Endothelial cell of umbilical vein (primary cell): ENCODE results near the gene RELL2. TPM values are rescaled to one million over a fixed set of nuclear protein-coding genes. Genes with fewer than 3 reads are reported as not detected.

Experiments
- BruUV-seq: library from RNA; stranded (reverse); fragments of 400-500 nt; replicated peaks from 2 replicates; lab custom pipeline; 2021; lab: Mats Ljungman, UMichigan
- CTCF ChIA-PET: fragments of 300-600, 350-600 bp; sonication (Branson Sonifier 250); formaldehyde crosslinking; loops from one replicate; lab custom pipeline; 2021; ENCODE audit warnings: antibody characterized with exemption, inconsistent platforms; lab: Charles Lee
- POLR2A ChIA-PET: fragments of 300-600, 350-600 bp; sonication (Branson Sonifier 250); formaldehyde crosslinking; loops from one replicate; lab custom pipeline; 2021; ENCODE audit warnings: antibody characterized with exemption, inconsistent platforms; lab: Charles Lee
- DNase-seq: peaks from one replicate; pipeline ENCODE4 v3.0.0-alpha.2; 2011; ENCODE audit warnings: low read depth, low spot score
- FAIRE-seq: peaks from 2 replicates; lab custom pipeline; 2011; peaks lifted over from hg19 to GRCh38; lab: Jason Lieb, UNC
- H2AFZ ChIP-seq: 2 replicates; pipeline ENCODE4 v1.6.0; 2012; ENCODE audit warnings: low read depth, low read length, control low read depth, inconsistent platforms
- H3K27ac ChIP-seq: 2 replicates; pipeline ENCODE4 v1.5.1; 2011; ENCODE audit warnings: low read depth, mild to moderate bottlenecking, control low read depth, low read length, moderate library complexity; ENCODE audit not compliant: insufficient read depth
- H3K27me3 ChIP-seq, 2 experiments: 2 replicates each; pipeline versions ENCODE4 v1.6.0 to v1.6.1; 2011; ENCODE audit warnings: low read length in 2 of 2, mixed read lengths in 1 of 2; ENCODE audit not compliant: control insufficient read depth in 2 of 2, insufficient read depth in 2 of 2
- H3K36me3 ChIP-seq, 2 experiments: 2 replicates in 1 of 2; 3 replicates in 1 of 2; pipeline ENCODE4 v1.5.1; 2011; ENCODE audit warnings: low read length in 2 of 2, mild to moderate bottlenecking in 1 of 2, moderate library complexity in 1 of 2; ENCODE audit not compliant: control insufficient read depth in 2 of 2, insufficient read depth in 2 of 2; ENCODE audit errors: extremely low read depth in 1 of 2
- H3K4me1 ChIP-seq: 3 replicates; pipeline ENCODE4 v1.5.1; 2011; ENCODE audit warnings: mild to moderate bottlenecking, low read length; ENCODE audit not compliant: control insufficient read depth, insufficient read depth; ENCODE audit errors: extremely low read depth
- H3K4me2 ChIP-seq: 2 replicates; pipeline ENCODE4 v1.6.1; 2011; ENCODE audit warnings: low read length, control low read depth, mixed read lengths; ENCODE audit not compliant: insufficient read depth
- H3K4me3 ChIP-seq, 3 experiments: fragments of 200-600 bp in 1 of 3; sonication (generic), shearing (Covaris generic) in 1 of 3; replicated peaks in 1 of 3; 2 replicates each; pipeline ENCODE4 v1.5.1; 2011 to 2016; ENCODE audit warnings: control low read depth in 3 of 3, low read length in 3 of 3, mild to moderate bottlenecking in 2 of 3, inconsistent platforms in 1 of 3, low read depth in 1 of 3, moderate library complexity in 1 of 3; ENCODE audit not compliant: insufficient read depth in 1 of 3
- H3K79me2 ChIP-seq: 2 replicates; pipeline ENCODE4 v1.6.0; 2012; ENCODE audit warnings: low read length, inconsistent platforms; ENCODE audit not compliant: control insufficient read depth, insufficient read depth
- H3K9ac ChIP-seq: replicated peaks from 2 replicates; pipeline ENCODE3; 2011; ENCODE audit warnings: low read length, control low read depth; ENCODE audit not compliant: insufficient read depth; ENCODE audit errors: extremely low read depth
- H3K9me1 ChIP-seq: replicated peaks from 3 replicates; pipeline ENCODE4 v1.6.0; 2011; ENCODE audit warnings: mild to moderate bottlenecking, low read length; ENCODE audit not compliant: control insufficient read depth, insufficient read depth; ENCODE audit errors: extremely low read depth
- H3K9me3 ChIP-seq: replicated peaks from 2 replicates; pipeline ENCODE4 v1.5.1; 2012; ENCODE audit warnings: low read length, inconsistent platforms; ENCODE audit not compliant: control insufficient read depth, insufficient read depth
- H4K20me1 ChIP-seq: replicated peaks from 2 replicates; pipeline ENCODE3; 2011; ENCODE audit warnings: mild to moderate bottlenecking, low read length; ENCODE audit not compliant: control insufficient read depth, insufficient read depth; ENCODE audit errors: extremely low read depth
- CTCF ChIP-seq, 2 donors: IDR thresholded peaks; 1 replicate in 1 of 2; 2 replicates in 1 of 2; pipeline ENCODE4 v1.5.1; 2011; ENCODE audit warnings: low read length in 2 of 2, mild to moderate bottlenecking in 2 of 2, moderate library complexity in 2 of 2, control low read depth in 1 of 2, inconsistent platforms in 1 of 2, low read depth in 1 of 2; ENCODE audit not compliant: insufficient read depth in 1 of 2; ENCODE audit errors: extremely low read depth in 1 of 2
- EZH2 ChIP-seq: IDR thresholded peaks from 2 replicates; pipeline ENCODE4 v1.6.1; 2012; ENCODE audit warnings: borderline replicate concordance, low read depth, mild to moderate bottlenecking, moderate library complexity, low read length, inconsistent platforms; ENCODE audit not compliant: severe bottlenecking
- FOS ChIP-seq: IDR thresholded peaks from 2 replicates; pipeline ENCODE4 v1.6.1; 2011; ENCODE audit warnings: mild to moderate bottlenecking, low read length, moderate library complexity, borderline replicate concordance; ENCODE audit not compliant: insufficient read depth
- GATA2 ChIP-seq: IDR thresholded peaks from 2 replicates; pipeline ENCODE4 v1.7.0; 2011; ENCODE audit warnings: low read depth, mild to moderate bottlenecking, moderate library complexity, mixed read lengths, low read length; ENCODE audit not compliant: insufficient read length, insufficient read depth
- JUN ChIP-seq: IDR thresholded peaks from 2 replicates; pipeline ENCODE4 v1.6.1; 2011; ENCODE audit warnings: borderline replicate concordance, low read depth; ENCODE audit not compliant: insufficient read length, insufficient read depth
- MAX ChIP-seq: IDR thresholded peaks from 2 replicates; pipeline ENCODE4 v1.6.1; 2011; ENCODE audit not compliant: insufficient read depth, insufficient read length
- MYC ChIP-seq: IDR thresholded peaks from one replicate; pipeline ENCODE4 v1.6.1; 2011; ENCODE audit warnings: mild to moderate bottlenecking, low read depth, low read length
- POLR2A ChIP-seq: IDR thresholded peaks from 2 replicates; pipeline ENCODE4 v1.6.1; 2012; ENCODE audit warnings: low read depth, mild to moderate bottlenecking, control low read depth, low read length
- POLR2AphosphoS5 ChIP-seq: IDR thresholded peaks from 2 replicates; pipeline ENCODE4 v1.6.1; 2012; ENCODE audit warnings: low read depth, mild to moderate bottlenecking, control low read depth, low read length, moderate library complexity; ENCODE audit not compliant: insufficient read depth
- dilution Hi-C: fragments of 300-500 bp; cut with MboI; formaldehyde crosslinking; loops from one replicate; pipeline ENCODE4 v1.15.0; 2019; ENCODE audit warnings: low sequenced_read_pairs; ENCODE audit not compliant: extremely low pct_ligation_motif_present
- intact Hi-C: fragments of 100-400 bp; cut with micrococcal nuclease; formaldehyde crosslinking; loops from one replicate; pipeline ENCODE4 v1.10.0; 2022
- polyA plus RNA-seq, 4 experiments: library from polyadenylated mRNA; depleted of rRNA in 3 of 4; stranded (reverse) in 3 of 4; unstranded in 1 of 4; fragments of >200 nt; gene quantifications; 2 replicates each; pipeline versions ENCODE4 v1.2.1 to v1.2.3, GENCODE V29; 2011 to 2012; ENCODE audit warnings: missing spikeins in 1 of 4
- total RNA-seq: library from RNA; stranded (reverse); gene quantifications from 2 replicates; pipeline ENCODE4 v1.2.3, GENCODE V29; 2021

RELL2 gene
- total and polyA plus RNA-seq, 2 donors (not counting 3 experiments of a cell fraction or from before 2014, with no cell fraction given) = 3.4 to 3.6 TPM

GRCh38 chr5:141615991-141616720 is 20.6 kb upstream of the RELL2 start:
- Histone ChIP-seq H3K9me1 (no peaks in the 10 kb centered on the region), H3K9me3 (no peaks in the 10 kb centered on the region), H3K9ac (no peak overlapping the region), H3K36me3 (peaks cover 0 to 2% of the 10 kb centered on the region in 2 experiments), H3K4me2 (peak overlapping the region; percentile 90), H3K4me1 (peaks cover 18% of the 10 kb centered on the region), H3K27ac (no peak overlapping the region), H2AFZ (no peak overlapping the region), H3K27me3 (no peaks in the 10 kb centered on the region), H3K79me2 (peaks cover 50% of the 10 kb centered on the region), H4K20me1 (peaks cover 3% of the 10 kb centered on the region), H3K4me3 (no peak overlapping the region)
- ChIA-PET POLR2A (no interaction called here), CTCF (interaction anchor here (0.5 to 8.5 kb wide), 4 partner anchors 10 to 52 kb away, joined by 3 to 1019 read pairs (median 94); partner anchors contain the start of genes HDAC3 and RELL2)
- no peak for TF ChIP-seq POLR2A
- TF ChIP-seq POLR2AphosphoS5 = no peak
- TF ChIP-seq JUN = no peak
- no peak for TF ChIP-seq EZH2
- TF ChIP-seq MAX = no peak
- TF ChIP-seq MYC = no peak
- TF ChIP-seq GATA2 = no peak
- TF ChIP-seq CTCF (IDR thresholded peaks at IDR 0.05; ENCODE audit: extremely low read depth in 1 of 2, insufficient read depth in 1 of 2, low read depth in 1 of 2, low read length in 2 of 2) = no peak
- no peak for TF ChIP-seq FOS
- dilution Hi-C loops (no loop called here), intact Hi-C loops (no loop called here)
- no peak for DNase-seq
- no peak for FAIRE-seq
- BruUV-seq = no TSS peak
